Body of pancreas (tissue), 4 donors: ENCODE results near the gene SLC6A16.

Experiments used
- POLR2A ChIP-seq, 3 donors: fragments of 450-650 bp; IDR thresholded peaks; one replicate each; pipeline ENCODE4 v1.6.1; 2016; ENCODE audit warnings: antibody characterized with exemption in 3 of 3, mild to moderate bottlenecking in 2 of 3
- TF ChIP-seq, protein P1 (sequence below), 7 experiments: fragments of 450-650 bp in 4 of 7; fragments of 200-600 bp in 3 of 7; sonication (generic) in 3 of 7; IDR thresholded peaks; one replicate each; pipeline ENCODE4 v1.5.1; 2016 to 2019; ENCODE audit warnings: antibody characterized with exemption in 7 of 7

DNA sequence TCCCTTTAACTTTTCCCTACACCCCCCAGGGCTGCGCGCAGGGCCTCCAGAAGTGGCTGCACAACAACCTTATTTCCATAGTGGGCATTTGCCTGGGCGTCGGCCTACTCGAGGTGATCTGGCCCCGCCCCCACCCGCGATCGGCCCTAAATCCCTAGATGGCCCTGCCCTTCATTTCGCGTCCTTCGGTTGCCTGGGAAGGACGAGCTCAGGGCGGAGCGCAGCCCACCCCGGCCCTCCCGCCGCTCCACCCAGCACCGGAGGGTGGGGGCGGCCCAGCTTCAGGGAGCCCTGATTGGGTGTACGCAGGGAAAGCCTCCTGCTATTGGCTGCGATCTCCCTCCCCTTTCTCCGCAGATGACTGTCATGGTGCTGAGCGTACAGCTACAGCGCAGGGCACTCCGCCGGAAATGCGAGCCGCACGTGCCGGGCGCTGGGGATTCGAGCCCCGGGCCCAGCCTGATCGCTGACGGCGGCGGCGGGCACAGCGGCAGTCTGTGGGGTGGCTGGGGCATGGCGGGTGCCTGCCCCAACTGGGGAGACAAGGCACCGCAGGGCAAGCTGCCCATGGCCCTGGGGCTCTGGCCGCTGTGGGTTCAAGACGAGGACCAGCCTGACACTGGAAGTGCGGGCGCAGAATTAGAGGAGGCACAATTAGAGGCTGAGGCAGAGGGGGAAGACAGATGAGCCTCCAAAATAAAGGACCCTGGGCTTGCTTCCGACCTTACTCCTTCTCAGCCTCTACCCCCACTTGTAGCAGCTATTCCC is 14.5 kb upstream of the SLC6A16 start:
- TF ChIP-seq, protein P1, sequence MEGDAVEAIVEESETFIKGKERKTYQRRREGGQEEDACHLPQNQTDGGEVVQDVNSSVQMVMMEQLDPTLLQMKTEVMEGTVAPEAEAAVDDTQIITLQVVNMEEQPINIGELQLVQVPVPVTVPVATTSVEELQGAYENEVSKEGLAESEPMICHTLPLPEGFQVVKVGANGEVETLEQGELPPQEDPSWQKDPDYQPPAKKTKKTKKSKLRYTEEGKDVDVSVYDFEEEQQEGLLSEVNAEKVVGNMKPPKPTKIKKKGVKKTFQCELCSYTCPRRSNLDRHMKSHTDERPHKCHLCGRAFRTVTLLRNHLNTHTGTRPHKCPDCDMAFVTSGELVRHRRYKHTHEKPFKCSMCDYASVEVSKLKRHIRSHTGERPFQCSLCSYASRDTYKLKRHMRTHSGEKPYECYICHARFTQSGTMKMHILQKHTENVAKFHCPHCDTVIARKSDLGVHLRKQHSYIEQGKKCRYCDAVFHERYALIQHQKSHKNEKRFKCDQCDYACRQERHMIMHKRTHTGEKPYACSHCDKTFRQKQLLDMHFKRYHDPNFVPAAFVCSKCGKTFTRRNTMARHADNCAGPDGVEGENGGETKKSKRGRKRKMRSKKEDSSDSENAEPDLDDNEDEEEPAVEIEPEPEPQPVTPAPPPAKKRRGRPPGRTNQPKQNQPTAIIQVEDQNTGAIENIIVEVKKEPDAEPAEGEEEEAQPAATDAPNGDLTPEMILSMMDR (IDR thresholded peaks at IDR 0.05) = no peak
- peak; percentile 59 to 76 (median 74) for TF ChIP-seq POLR2A (IDR thresholded peaks at IDR 0.05)
